ENCODE results near the gene NHP2. TPM values are rescaled to one million over a fixed set of nuclear protein-coding genes. Genes with fewer than 3 reads are reported as not detected.

NHP2 gene
- total RNA-seq: 100 to 1,000 TPM; 139 to 290 (median 159) TPM

- Histone ChIP-seq H3K36me3 (peaks cover 0 to 30% (median 2%) of the 10 kb centered on the region in 3 donors), H3K4me3 (peak within 1 kb of the TSS; percentile 61 to 77 (median 72)), H3K27ac (peak within 1 kb of the TSS in 3 of 4 donors; percentile 69 to 80 (median 80)), H3K27me3 (no peaks in the 10 kb centered on the region), H3K9me3 (no peaks in the 10 kb centered on the region), H3K4me1 (peaks cover 0 to 42% (median 13%) of the 10 kb centered on the region in 4 donors)
- 3 to 4% methylated on average over 44 to 68 of the region's 68 CpGs for WGBS, 2 donors
- TF ChIP-seq EP300 (IDR thresholded peaks at IDR 0.05): peak; percentile 96 to 97
- peak in 1 of 2 donors; percentile 50 for TF ChIP-seq POLR2A (IDR thresholded peaks at IDR 0.05)
- TF ChIP-seq CTCF (IDR thresholded peaks at IDR 0.05): peak in 1 of 5 experiments; percentile 39
- DNase-seq (ENCODE audit: low spot score in 2 of 2): peak; percentile 98 to 99
Observed at GRCh38 chr5:178153530-178154340, at the start of gene NHP2. Gene NHP2 (minus strand): TSS chr5:178153885. CDS start chr5:178153817, 68 bp downstream.

GRCh38 chr5:178202541-178202940, 48.9 kb upstream of the NHP2 start:
- DNase-seq (ENCODE audit: low spot score in 2 of 2): no peak
- H3K27me3 ChIP-seq: no peaks in the 10 kb centered on the region
- WGBS, 2 donors: 95 to 96% methylated on average over 10 of the region's 10 CpGs
- H3K4me1 ChIP-seq: peaks cover 0 to 26% (median 20%) of the 10 kb centered on the region in 4 donors
- no peak overlapping the region for H3K4me3 ChIP-seq
- H3K9me3 ChIP-seq: no peaks in the 10 kb centered on the region
- H3K27ac ChIP-seq: no peak overlapping the region
- no peak for TF ChIP-seq CTCF (IDR thresholded peaks at IDR 0.05)
- TF ChIP-seq EP300 (IDR thresholded peaks at IDR 0.05): no peak
- TF ChIP-seq POLR2A (IDR thresholded peaks at IDR 0.05): no peak
- H3K36me3 ChIP-seq: peaks cover 0 to 10% (median 10%) of the 10 kb centered on the region in 3 donors

GRCh38 chr5:178201927-178202235, 48.2 kb upstream of the NHP2 start:
- Histone ChIP-seq H3K4me1 (peaks cover 0 to 19% (median 14%) of the 10 kb centered on the region in 4 donors), H3K4me3 (no peak overlapping the region), H3K9me3 (no peaks in the 10 kb centered on the region), H3K27me3 (no peaks in the 10 kb centered on the region), H3K27ac (no peak overlapping the region), H3K36me3 (peaks cover 0 to 4% (median 3%) of the 10 kb centered on the region in 3 donors)
- WGBS, 2 donors: 43 to 92% methylated on average over 1 to 2 of the region's 2 CpGs
- DNase-seq (ENCODE audit: low spot score in 2 of 2): no peak
- no peak for TF ChIP-seq CTCF (IDR thresholded peaks at IDR 0.05)
- no peak for TF ChIP-seq EP300 (IDR thresholded peaks at IDR 0.05)
- no peak for TF ChIP-seq POLR2A (IDR thresholded peaks at IDR 0.05)

- Histone ChIP-seq H3K4me3 (no peak overlapping the region), H3K9me3 (no peaks in the 10 kb centered on the region), H3K36me3 (no peaks in the 10 kb centered on the region), H3K27ac (no peak overlapping the region), H3K4me1 (peaks cover 0 to 14% (median 9%) of the 10 kb centered on the region in 4 donors), H3K27me3 (no peaks in the 10 kb centered on the region)
- DNase-seq (ENCODE audit: low spot score in 2 of 2): no peak
- TF ChIP-seq CTCF (IDR thresholded peaks at IDR 0.05) (no peak), POLR2A (IDR thresholded peaks at IDR 0.05) (no peak), EP300 (IDR thresholded peaks at IDR 0.05) (no peak)
- 80 to 88% methylated on average over 14 of the region's 14 CpGs for WGBS, 2 donors
Observed at GRCh38 chr5:178201221-178201926, 47.7 kb upstream of the NHP2 start.

Measured in tibial nerve (tissue), 4 donors.